Activated CD8-positive, alpha-beta memory T cell treated with anti-CD3 and anti-CD28 coated beads, Interleukin-2, amount 10 ng/mL, durations not matched to agents 7 days and 5 days (primary cell): ENCODE data around the gene ZNF470. TPM values are rescaled to one million over a fixed set of nuclear protein-coding genes. Genes with fewer than 3 reads are reported as not detected.

ENCODE experiments used
- ATAC-seq: fragments of 150-1000 bp; cut with Tn5 transposase; one replicate; pipeline ENCODE4 v1.10.0; 2021; ENCODE audit warnings: moderate library complexity
- CTCF ChIA-PET: fragments of 350-600 bp; sonication (Branson Sonifier 250); formaldehyde crosslinking; loops from one replicate; lab custom pipeline; 2021; ENCODE audit warnings: antibody characterized with exemption; lab: Charles Lee
- DNase-seq: peaks from one replicate; pipeline ENCODE4 v3.0.0-alpha.2; 2020
- H3K27ac Mint-ChIP-seq: one replicate; pipeline ENCODE4 v1.8.0; 2021; ENCODE audit warnings: mild to moderate bottlenecking, mixed read lengths
- H3K27me3 Mint-ChIP-seq: one replicate; pipeline ENCODE4 v1.8.0; 2021; ENCODE audit warnings: mixed read lengths
- H3K36me3 Mint-ChIP-seq: one replicate; pipeline ENCODE4 v1.8.0; 2021; ENCODE audit warnings: mild to moderate bottlenecking, mixed read lengths
- H3K4me1 Mint-ChIP-seq: one replicate; pipeline ENCODE4 v1.8.0; 2021; ENCODE audit warnings: mixed read lengths
- H3K4me3 Mint-ChIP-seq: one replicate; pipeline ENCODE4 v1.8.0; 2021; ENCODE audit warnings: mild to moderate bottlenecking, moderate library complexity, mixed read lengths
- H3K9me3 Mint-ChIP-seq: one replicate; pipeline ENCODE4 v1.8.0; 2022; ENCODE audit warnings: low read depth, mixed read lengths
- total RNA-seq, 2 experiments: library from RNA; stranded (reverse); gene quantifications; one replicate each; pipeline ENCODE4 v1.2.3, GENCODE V29; 2021

ZNF470 gene
- 1 to 10 TPM; 4.0 TPM for total RNA-seq

- Mint-ChIP-seq H3K27me3 (no peaks in the 10 kb centered on the region), H3K36me3 (peaks cover 60% of the 10 kb centered on the region), H3K4me3 (peak within 1 kb of the TSS; percentile 93), H3K4me1 (peaks cover 15% of the 10 kb centered on the region), H3K27ac (peak within 1 kb of the TSS; percentile 87), H3K9me3 (peaks cover 30% of the 10 kb centered on the region)
- peak; percentile 95 for DNase-seq
- ATAC-seq, result peak; percentile 98
- CTCF ChIA-PET, result interaction anchor here (0.8 kb wide), 1 partner anchor 29 kb away, joined by 4 read pairs; the partner anchor contains the start of gene ZFP28
Observed at GRCh38 chr19:56567274-56568120, at the start of gene ZNF470. ZNF470 (plus strand) TSS chr19:56567468; CDS start chr19:56570312, 2,844 bp downstream.

- ATAC-seq (no peak), DNase-seq (no peak)
- H3K4me1 Mint-ChIP-seq, result no peaks in the 10 kb centered on the region
- H3K4me3 Mint-ChIP-seq, result no peak overlapping the region
- peaks cover 15% of the 10 kb centered on the region for H3K36me3 Mint-ChIP-seq
- peaks cover 38% of the 10 kb centered on the region for H3K9me3 Mint-ChIP-seq
- H3K27me3 Mint-ChIP-seq, result no peaks in the 10 kb centered on the region
- H3K27ac Mint-ChIP-seq, result no peak overlapping the region
- CTCF ChIA-PET, result no interaction called here
Observed at GRCh38 chr19:56525214-56525860, 41.9 kb upstream of the ZNF470 start.

- H3K4me1 Mint-ChIP-seq, result peaks cover 14% of the 10 kb centered on the region
- CTCF ChIA-PET, result interaction anchor here (1.2 to 1.3 kb wide), 2 partner anchors 31 to 134 kb away, joined by 3 to 4 read pairs; no protein-coding TSS in a partner anchor
- peaks cover 36% of the 10 kb centered on the region for H3K36me3 Mint-ChIP-seq
- peak overlapping the region; percentile 92 for H3K27ac Mint-ChIP-seq
- peak overlapping the region; percentile 74 for H3K4me3 Mint-ChIP-seq
- ATAC-seq (no peak), DNase-seq (no peak)
- no peaks in the 10 kb centered on the region for H3K27me3 Mint-ChIP-seq
- H3K9me3 Mint-ChIP-seq, result peaks cover 38% of the 10 kb centered on the region
Observed at GRCh38 chr19:56537442-56537841, 29.8 kb upstream of the ZNF470 start.

GRCh38 chr19:56538254-56538760, 29.0 kb upstream of the ZNF470 start:
- peaks cover 37% of the 10 kb centered on the region for H3K9me3 Mint-ChIP-seq
- peak overlapping the region; percentile 74 for H3K4me3 Mint-ChIP-seq
- H3K27ac Mint-ChIP-seq, result peak overlapping the region; percentile 92
- ATAC-seq (peak; percentile 93), DNase-seq (peak; percentile 95)
- H3K27me3 Mint-ChIP-seq, result no peaks in the 10 kb centered on the region
- peaks cover 14% of the 10 kb centered on the region for H3K4me1 Mint-ChIP-seq
- peaks cover 40% of the 10 kb centered on the region for H3K36me3 Mint-ChIP-seq
- CTCF ChIA-PET, result interaction anchor here (1.3 kb wide), 1 partner anchor 30 kb away, joined by 4 read pairs; no protein-coding TSS in a partner anchor

GRCh38 chr19:56538761-56539263, 28.5 kb upstream of the ZNF470 start, which contains the start of gene ZFP28:
ZFP28 (plus strand) TSS chr19:56538948; CDS start chr19:56539019, 71 bp downstream.
- Mint-ChIP-seq H3K9me3 (peaks cover 40% of the 10 kb centered on the region), H3K27me3 (no peaks in the 10 kb centered on the region), H3K4me1 (peaks cover 14% of the 10 kb centered on the region), H3K4me3 (peak within 1 kb of the TSS; percentile 74), H3K36me3 (peaks cover 44% of the 10 kb centered on the region), H3K27ac (peak within 1 kb of the TSS; percentile 92)
- no peak for DNase-seq
- CTCF ChIA-PET, result interaction anchor here (1.3 kb wide), 1 partner anchor 29 kb away, joined by 4 read pairs; no protein-coding TSS in a partner anchor
- ATAC-seq, result peak; percentile 81

- Mint-ChIP-seq H3K4me1 (peaks cover 7% of the 10 kb centered on the region), H3K9me3 (peaks cover 42% of the 10 kb centered on the region), H3K27ac (no peak overlapping the region), H3K4me3 (no peak overlapping the region), H3K27me3 (no peaks in the 10 kb centered on the region), H3K36me3 (peaks cover 69% of the 10 kb centered on the region)
- DNase-seq, result no peak
- CTCF ChIA-PET, result no interaction called here
- no peak for ATAC-seq
Observed at GRCh38 chr19:56543776-56544175, 23.5 kb upstream of the ZNF470 start.

GRCh38 chr19:56547535-56547934, 19.7 kb upstream of the ZNF470 start:
- CTCF ChIA-PET, result no interaction called here
- peaks cover 41% of the 10 kb centered on the region for H3K9me3 Mint-ChIP-seq
- no peaks in the 10 kb centered on the region for H3K4me1 Mint-ChIP-seq
- DNase-seq (no peak), ATAC-seq (no peak)
- H3K27ac Mint-ChIP-seq, result no peak overlapping the region
- H3K27me3 Mint-ChIP-seq, result no peaks in the 10 kb centered on the region
- no peak overlapping the region for H3K4me3 Mint-ChIP-seq
- peaks cover 65% of the 10 kb centered on the region for H3K36me3 Mint-ChIP-seq

- H3K4me1 Mint-ChIP-seq, result no peaks in the 10 kb centered on the region
- H3K9me3 Mint-ChIP-seq, result peaks cover 50% of the 10 kb centered on the region
- no peak overlapping the region for H3K27ac Mint-ChIP-seq
- no peaks in the 10 kb centered on the region for H3K27me3 Mint-ChIP-seq
- ATAC-seq (no peak), DNase-seq (no peak)
- H3K36me3 Mint-ChIP-seq, result peaks cover 51% of the 10 kb centered on the region
- CTCF ChIA-PET, result no interaction called here
- H3K4me3 Mint-ChIP-seq, result no peak overlapping the region
Observed at GRCh38 chr19:56554272-56554869, 12.9 kb upstream of the ZNF470 start.

- Mint-ChIP-seq H3K27me3 (no peaks in the 10 kb centered on the region), H3K27ac (no peak overlapping the region), H3K9me3 (peaks cover 32% of the 10 kb centered on the region), H3K4me1 (peaks cover 11% of the 10 kb centered on the region), H3K4me3 (no peak overlapping the region), H3K36me3 (peaks cover 30% of the 10 kb centered on the region)
- CTCF ChIA-PET, result no interaction called here
- no peak for ATAC-seq
- no peak for DNase-seq
Observed at GRCh38 chr19:56562766-56563165, 4.5 kb upstream of the ZNF470 start.

GRCh38 chr19:56566904-56567273, 379 bp upstream of the ZNF470 start:
- H3K36me3 Mint-ChIP-seq, result peaks cover 56% of the 10 kb centered on the region

GRCh38 chr19:56572589-56572988, 5.3 kb downstream of the ZNF470 start:
- DNase-seq (no peak), ATAC-seq (no peak)
- H3K27ac Mint-ChIP-seq, result no peak overlapping the region
- CTCF ChIA-PET, result no interaction called here
- H3K4me3 Mint-ChIP-seq, result no peak overlapping the region
- H3K27me3 Mint-ChIP-seq, result no peaks in the 10 kb centered on the region
- peaks cover 75% of the 10 kb centered on the region for H3K36me3 Mint-ChIP-seq
- H3K4me1 Mint-ChIP-seq, result peaks cover 6% of the 10 kb centered on the region
- H3K9me3 Mint-ChIP-seq, result peaks cover 46% of the 10 kb centered on the region

More at GRCh38 chr19:56566904-56567273, 379 bp upstream of the ZNF470 start:
- Mint-ChIP-seq H3K4me1 (peaks cover 15% of the 10 kb centered on the region), H3K27ac (peak overlapping the region; percentile 87), H3K9me3 (peaks cover 28% of the 10 kb centered on the region), H3K27me3 (no peaks in the 10 kb centered on the region), H3K4me3 (peak overlapping the region; percentile 93)
- ATAC-seq (peak; percentile 57), DNase-seq (peak; percentile 63)
- CTCF ChIA-PET, result no interaction called here

- H3K9me3 Mint-ChIP-seq, result peaks cover 56% of the 10 kb centered on the region
- CTCF ChIA-PET, result no interaction called here
- ATAC-seq (no peak), DNase-seq (no peak)
- H3K36me3 Mint-ChIP-seq, result peaks cover 73% of the 10 kb centered on the region
- no peaks in the 10 kb centered on the region for H3K27me3 Mint-ChIP-seq
- no peak overlapping the region for H3K4me3 Mint-ChIP-seq
- no peaks in the 10 kb centered on the region for H3K4me1 Mint-ChIP-seq
- no peak overlapping the region for H3K27ac Mint-ChIP-seq
Observed at GRCh38 chr19:56573914-56574313, 6.6 kb downstream of the ZNF470 start.
